HCT116 (cell line): Measurements from ENCODE around the gene C12orf50. TPM values are rescaled to one million over a fixed set of nuclear protein-coding genes. Genes with fewer than 3 reads are reported as not detected.
A peak's percentile ranks its signal among the peaks of the same experiment; 100 is the strongest.

Experiments
- ATAC-seq: fragments of 200-7000 bp; cut with Tn5 transposase; 2 replicates; pipeline ENCODE4 v1.9.1; 2020; ENCODE audit warnings: mild to moderate bottlenecking, moderate library complexity
- BruUV-seq: library from RNA; stranded (reverse); fragments of 400-500 nt; replicated peaks from 2 replicates; lab custom pipeline; 2021; lab: Mats Ljungman, UMichigan
- CTCF ChIA-PET: fragments of 300-600 bp; sonication (Branson Sonifier 250); formaldehyde crosslinking; loops from one replicate; lab custom pipeline; 2021; ENCODE audit warnings: antibody characterized with exemption; lab: Charles Lee
- POLR2A ChIA-PET: fragments of 300-600, 350-600 bp; sonication (Branson Sonifier 250); formaldehyde crosslinking; loops from one replicate; lab custom pipeline; 2021; ENCODE audit warnings: antibody characterized with exemption; lab: Charles Lee
- RAD21 ChIA-PET, 2 experiments: fragments of 300-600 bp; sonication (Branson Sonifier 250); formaldehyde crosslinking; loops; one replicate each; lab custom pipeline; 2023; ENCODE audit warnings: low total read pairs in 2 of 2; ENCODE audit not compliant: uncharacterized antibody in 2 of 2, unreplicated experiment in 2 of 2, low non-redundant PET in 1 of 2; lab: Charles Lee
- DNase-seq: peaks from one replicate; pipeline ENCODE4 v3.0.0-alpha.2; 2010; ENCODE audit warnings: low read depth, low spot score
- H2AFZ ChIP-seq: fragments of 200-600 bp; shearing (Covaris generic), sonication (generic); 2 replicates; pipeline ENCODE4 v1.6.1; 2017; ENCODE audit warnings: low read depth, mixed run types, mixed read lengths, antibody characterized with exemption, low read length; ENCODE audit not compliant: poor library complexity, severe bottlenecking
- H3K27ac ChIP-seq: 2 replicates; pipeline ENCODE4 v1.5.1; 2012; ENCODE audit warnings: low read depth, low read length
- H3K27me3 ChIP-seq: fragments of 200-600 bp; sonication (generic); 2 replicates; pipeline ENCODE4 v1.6.1; 2016; ENCODE audit warnings: mixed run types, low read length, mixed read lengths; ENCODE audit not compliant: insufficient read depth
- H3K36me3 ChIP-seq, 2 experiments: fragments of 200-500 bp in 1 of 2; fragments of 200-600 bp in 1 of 2; sonication (Bioruptor generic) in 1 of 2; sonication (generic) in 1 of 2; 2 replicates each; pipeline versions ENCODE4 v1.5.1 to v1.6.1; 2014 to 2016; ENCODE audit warnings: low read length in 2 of 2, inconsistent platforms in 1 of 2, mixed read lengths in 1 of 2, mixed run types in 1 of 2; ENCODE audit not compliant: insufficient read depth in 2 of 2, control insufficient read depth in 1 of 2
- H3K4me1 ChIP-seq, 2 experiments: fragments of 200-600 bp in 1 of 2; sonication (generic) in 1 of 2; 2 replicates each; pipeline versions ENCODE4 v1.5.1 to v1.6.1; 2012 to 2017; ENCODE audit warnings: low read length in 2 of 2, inconsistent platforms in 1 of 2, mild to moderate bottlenecking in 1 of 2, mixed read lengths in 1 of 2, mixed run types in 1 of 2, moderate library complexity in 1 of 2; ENCODE audit not compliant: insufficient read depth in 2 of 2, control insufficient read depth in 1 of 2
- H3K4me2 ChIP-seq: fragments of 200-600 bp; sonication (generic); 2 replicates; pipeline ENCODE4 v1.6.1; 2017; ENCODE audit warnings: mixed run types, low read length, mixed read lengths
- H3K4me3 ChIP-seq, 2 experiments: fragments of 200-600 bp in 1 of 2; sonication (generic) in 1 of 2; replicated peaks in 1 of 2; 2 replicates each; pipeline ENCODE4 v1.5.1; 2011 to 2016; ENCODE audit warnings: low read length in 2 of 2, control low read depth in 1 of 2, low read depth in 1 of 2, mild to moderate bottlenecking in 1 of 2, mixed read lengths in 1 of 2, mixed run types in 1 of 2
- H3K79me2 ChIP-seq: fragments of 200-600 bp; sonication (generic); 2 replicates; pipeline ENCODE4 v1.6.1; 2017; ENCODE audit warnings: mild to moderate bottlenecking, mixed run types, low read length, moderate library complexity, mixed read lengths; ENCODE audit not compliant: insufficient read depth
- H3K9ac ChIP-seq: fragments of 200-600 bp; sonication (generic); 2 replicates; pipeline ENCODE4 v1.6.1; 2016; ENCODE audit warnings: low read length, mixed read lengths
- H3K9me2 ChIP-seq: fragments of 200-600 bp; sonication (generic), shearing (Covaris generic); 2 replicates; pipeline ENCODE4 v1.6.1; 2017; ENCODE audit warnings: mixed run types, mild to moderate bottlenecking, moderate library complexity; ENCODE audit not compliant: insufficient read depth
- H3K9me3 ChIP-seq, 2 experiments: fragments of 200-500 bp in 1 of 2; fragments of 200-600 bp in 1 of 2; sonication (Bioruptor generic) in 1 of 2; sonication (generic) in 1 of 2; 2 replicates each; pipeline ENCODE4 v1.6.1; 2014 to 2017; ENCODE audit warnings: low read length in 2 of 2, mixed read lengths in 2 of 2, inconsistent platforms in 1 of 2, low read depth in 1 of 2, mild to moderate bottlenecking in 1 of 2, mixed run types in 1 of 2, moderate library complexity in 1 of 2; ENCODE audit not compliant: control insufficient read depth in 1 of 2, insufficient read depth in 1 of 2
- H4K20me1 ChIP-seq: fragments of 200-600 bp; sonication (generic), shearing (Covaris generic); 2 replicates; pipeline ENCODE4 v1.6.1; 2017; ENCODE audit warnings: mixed run types, mild to moderate bottlenecking, moderate library complexity; ENCODE audit not compliant: insufficient read depth
- ATF3 ChIP-seq: IDR thresholded peaks from 2 replicates; pipeline ENCODE4 v1.6.1; 2012
- ELF1 ChIP-seq: IDR thresholded peaks from 2 replicates; pipeline ENCODE4 v1.6.1; 2012; ENCODE audit warnings: low read depth, borderline replicate concordance
- EZH2phosphoT487 ChIP-seq: fragments of 200-600 bp; IDR thresholded peaks from 2 replicates; pipeline ENCODE4 v1.6.1; 2018; ENCODE audit warnings: antibody characterized with exemption, borderline replicate concordance
- JUND ChIP-seq: IDR thresholded peaks from 2 replicates; pipeline ENCODE4 v1.6.1; 2012
- POLR2AphosphoS5 ChIP-seq: IDR thresholded peaks from 2 replicates; pipeline ENCODE4 v1.6.1; 2011; ENCODE audit warnings: mild to moderate bottlenecking, low read depth, low read length, moderate library complexity
- SP1 ChIP-seq: IDR thresholded peaks from 2 replicates; pipeline ENCODE4 v1.6.1; 2012; ENCODE audit warnings: low read depth
- ZBTB33 ChIP-seq: IDR thresholded peaks from 2 replicates; pipeline ENCODE4 v1.6.1; 2011; ENCODE audit warnings: mild to moderate bottlenecking, low read length, moderate library complexity; ENCODE audit not compliant: insufficient replicate concordance; ENCODE audit errors: extremely low read depth
- ZFX ChIP-seq: fragments of 450-650 bp; IDR thresholded peaks from 2 replicates; pipeline ENCODE4 v1.6.1; 2017
- intact Hi-C: fragments of 100-400 bp; cut with micrococcal nuclease; formaldehyde crosslinking; loops from 2 replicates; pipeline ENCODE4 v1.10.0; 2022
- total RNA-seq: library from RNA; stranded (reverse); gene quantifications from one replicate; pipeline ENCODE4 v1.2.1, GENCODE V29; 2021; ENCODE audit not compliant: unreplicated experiment

The C12orf50 gene
- total RNA-seq, 1 experiment from 2014 or later, result not detected

- Histone ChIP-seq H3K27me3 (no peaks in the 10 kb centered on the region), H3K79me2 (peaks cover 55% of the 10 kb centered on the region), H3K4me3 (peak overlapping the region; percentile 74 to 76), H3K9me3 (no peaks in the 10 kb centered on the region), H3K4me1 (peaks cover 3 to 12% of the 10 kb centered on the region in 2 experiments; a peak in 3 of 4 replicates), H4K20me1 (peaks cover 5% of the 10 kb centered on the region; the same call in 1 of the 2 replicates), H3K9me2 (no peaks in the 10 kb centered on the region), H3K9ac (peak overlapping the region; percentile 90), H3K27ac (peak overlapping the region; percentile 17; the same call in 1 of the 2 replicates), H2AFZ (no peak overlapping the region), H3K36me3 (peaks cover 0 to 9% of the 10 kb centered on the region in 2 experiments; a peak in 2 of 4 replicates), H3K4me2 (peak overlapping the region; percentile 88)
- DNase-seq, result no peak
- ChIA-PET RAD21 (no interaction called here), CTCF (no interaction called here), POLR2A (no interaction called here)
- intact Hi-C loops, result no loop called here
- no peak for TF ChIP-seq ELF1
- no peak for TF ChIP-seq EZH2phosphoT487
- no peak for TF ChIP-seq SP1
- no peak for TF ChIP-seq ZBTB33
- TF ChIP-seq ATF3, result no peak
- TF ChIP-seq JUND, result no peak
- no peak for TF ChIP-seq POLR2AphosphoS5
- 0 out of 2 replicates have a peak, but pooled peaks have one; percentile 36 for TF ChIP-seq ZFX
- no TSS peak for BruUV-seq
- peak; percentile 18 for ATAC-seq
Observed at GRCh38 chr12:88035907-88036289, 6.7 kb upstream of the C12orf50 start.
